Effector memory CD4-positive, alpha-beta T cell (primary cell): ENCODE results near the gene ASCL1.
A peak's percentile ranks its signal among the peaks of the same experiment; 100 is the strongest.

ENCODE experiments used
- DNase-seq, 3 donors: peaks; one replicate each; pipeline ENCODE4 v3.0.0-alpha.2; 2020
- H3K27ac ChIP-seq: 2 replicates; pipeline ENCODE4 v1.7.0; 2013; ENCODE audit warnings: mild to moderate bottlenecking, low read length, moderate library complexity; ENCODE audit not compliant: insufficient read depth, poor library complexity, severe bottlenecking
- H3K27me3 ChIP-seq: replicated peaks from 2 replicates; pipeline ENCODE4 v1.7.0; 2013; ENCODE audit warnings: mild to moderate bottlenecking, low read length; ENCODE audit not compliant: insufficient read depth, control insufficient read depth, poor library complexity, severe bottlenecking
- H3K36me3 ChIP-seq: 2 replicates; pipeline ENCODE4 v1.7.0; 2013; ENCODE audit warnings: mild to moderate bottlenecking, low read length, moderate library complexity; ENCODE audit not compliant: control insufficient read depth, insufficient read depth
- H3K4me1 ChIP-seq: 2 replicates; pipeline ENCODE4 v1.7.0; 2013; ENCODE audit warnings: low read length, mild to moderate bottlenecking; ENCODE audit not compliant: control insufficient read depth, insufficient read depth, poor library complexity, severe bottlenecking
- H3K4me3 ChIP-seq: 2 replicates; pipeline ENCODE4 v1.7.0; 2013; ENCODE audit warnings: low read length, low read depth, mild to moderate bottlenecking; ENCODE audit not compliant: insufficient read depth, poor library complexity, severe bottlenecking
- H3K9me3 ChIP-seq: 2 replicates; pipeline ENCODE4 v1.7.0; 2013; ENCODE audit warnings: mild to moderate bottlenecking, low read length, moderate library complexity; ENCODE audit not compliant: control insufficient read depth

ASCL1 gene

DNA sequence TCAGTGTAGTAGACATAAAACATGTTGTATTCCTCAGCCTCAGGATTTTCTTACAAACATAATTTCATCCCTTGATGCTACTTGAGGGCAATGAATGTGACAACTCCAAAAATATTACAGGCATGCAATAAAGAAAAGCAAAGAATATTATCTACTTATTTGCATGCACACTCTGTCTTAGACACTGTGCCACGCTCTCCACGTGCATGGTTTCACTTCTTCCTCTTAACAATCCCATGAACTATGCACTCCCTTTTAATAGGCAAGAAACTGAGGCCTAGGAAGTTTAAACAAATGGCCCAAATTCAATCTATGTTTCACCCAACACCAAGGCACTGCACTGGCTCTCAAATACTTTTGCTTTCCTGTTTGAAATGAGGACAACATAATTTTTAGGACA is 38.6 kb upstream of the ASCL1 start:
- no peak overlapping the region for H3K27ac ChIP-seq
- no peaks in the 10 kb centered on the region for H3K27me3 ChIP-seq
- no peak for DNase-seq
- no peak overlapping the region for H3K4me3 ChIP-seq
- H3K4me1 ChIP-seq: peaks cover 5% of the 10 kb centered on the region
- H3K9me3 ChIP-seq: no peaks in the 10 kb centered on the region
- no peaks in the 10 kb centered on the region for H3K36me3 ChIP-seq

DNA sequence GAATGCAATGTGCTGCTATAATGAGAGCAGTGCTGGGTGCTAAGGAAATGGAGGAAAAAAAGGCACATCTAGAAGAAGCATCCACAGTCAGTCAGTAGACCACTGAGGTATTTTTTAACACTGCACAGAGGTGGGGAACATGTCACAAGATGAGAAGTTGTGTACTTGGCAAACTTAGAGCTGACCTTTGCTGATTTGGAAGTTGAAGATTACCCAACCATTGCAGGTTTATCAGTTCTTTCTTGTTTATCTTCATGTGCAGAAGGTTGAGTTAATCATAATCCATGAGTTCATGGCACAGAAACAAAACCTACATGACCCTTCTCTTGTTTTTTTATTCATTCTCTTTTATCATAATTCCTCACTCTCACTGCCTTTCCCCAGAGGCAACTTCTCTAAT is 37.2 kb upstream of the ASCL1 start:
- no peaks in the 10 kb centered on the region for H3K9me3 ChIP-seq
- no peaks in the 10 kb centered on the region for H3K36me3 ChIP-seq
- no peak overlapping the region for H3K4me3 ChIP-seq
- no peaks in the 10 kb centered on the region for H3K27me3 ChIP-seq
- peaks cover 5% of the 10 kb centered on the region for H3K4me1 ChIP-seq
- no peak overlapping the region for H3K27ac ChIP-seq
- DNase-seq: no peak

DNA sequence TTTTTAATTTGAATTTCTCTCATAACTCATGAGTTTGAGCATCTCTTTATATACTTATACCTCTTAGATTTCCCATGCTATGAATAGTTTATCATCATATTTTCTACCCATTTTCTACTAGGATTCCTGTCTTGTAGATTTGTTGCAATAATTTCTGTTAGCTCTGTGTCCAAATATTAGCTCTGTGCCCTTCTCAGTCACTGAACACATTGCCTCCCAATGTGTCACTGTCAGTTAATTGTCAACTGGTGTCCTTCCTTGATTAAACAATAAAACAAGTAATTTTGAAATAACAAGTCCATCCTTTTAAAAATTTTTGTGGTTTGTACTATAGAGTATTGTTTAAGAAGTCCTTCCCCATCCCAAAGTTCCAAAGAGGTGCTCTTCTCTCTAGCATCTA is 36.2 kb upstream of the ASCL1 start:
- DNase-seq: no peak
- Histone ChIP-seq H3K4me1 (peaks cover 5% of the 10 kb centered on the region), H3K4me3 (no peak overlapping the region), H3K36me3 (no peaks in the 10 kb centered on the region), H3K27ac (no peak overlapping the region), H3K27me3 (no peaks in the 10 kb centered on the region), H3K9me3 (no peaks in the 10 kb centered on the region)

DNA sequence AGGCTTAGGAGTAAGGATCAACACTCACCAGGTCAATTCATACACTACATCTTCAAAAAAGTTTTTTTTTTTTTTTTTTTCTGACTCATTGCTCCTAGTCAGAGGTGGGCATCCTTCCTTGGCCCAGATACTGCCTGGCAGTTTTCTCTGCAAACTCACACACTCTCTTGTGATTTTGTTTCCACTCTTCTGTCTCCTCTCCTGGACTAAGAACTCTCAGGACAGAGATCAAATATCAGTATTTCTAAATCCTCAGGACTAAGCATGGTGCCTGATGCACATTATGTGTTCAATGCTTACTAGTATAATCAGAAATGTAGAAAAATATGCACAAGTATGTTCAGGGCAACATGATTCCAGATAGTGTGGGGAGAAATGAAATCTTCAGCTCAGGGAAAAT is 30.3 kb upstream of the ASCL1 start:
- H3K27ac ChIP-seq: no peak overlapping the region
- no peak overlapping the region for H3K4me3 ChIP-seq
- DNase-seq: no peak
- no peaks in the 10 kb centered on the region for H3K9me3 ChIP-seq
- no peaks in the 10 kb centered on the region for H3K4me1 ChIP-seq
- no peaks in the 10 kb centered on the region for H3K27me3 ChIP-seq
- H3K36me3 ChIP-seq: no peaks in the 10 kb centered on the region

DNA sequence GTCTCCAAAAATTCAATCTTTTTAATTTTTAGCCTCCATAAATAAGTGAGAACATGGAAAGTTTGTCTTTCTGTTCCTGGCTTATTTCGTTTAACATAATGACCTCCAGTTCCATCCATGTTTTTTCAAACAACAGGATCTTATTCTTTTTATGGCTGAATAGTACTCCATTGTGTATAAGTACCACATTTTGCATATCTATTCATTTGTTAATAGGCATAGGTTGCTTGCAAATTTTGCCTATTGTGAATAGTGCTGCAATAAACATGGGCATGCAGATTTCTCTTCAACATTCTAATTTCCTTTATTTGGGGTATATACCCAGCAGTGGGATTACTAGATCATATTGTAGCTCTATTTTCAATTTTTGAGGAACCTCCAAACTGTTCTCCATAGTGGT is 24.3 kb upstream of the ASCL1 start:
- no peaks in the 10 kb centered on the region for H3K27me3 ChIP-seq
- no peak for DNase-seq
- H3K27ac ChIP-seq: no peak overlapping the region
- no peaks in the 10 kb centered on the region for H3K36me3 ChIP-seq
- H3K4me1 ChIP-seq: no peaks in the 10 kb centered on the region
- H3K9me3 ChIP-seq: no peaks in the 10 kb centered on the region
- H3K4me3 ChIP-seq: no peak overlapping the region

DNA sequence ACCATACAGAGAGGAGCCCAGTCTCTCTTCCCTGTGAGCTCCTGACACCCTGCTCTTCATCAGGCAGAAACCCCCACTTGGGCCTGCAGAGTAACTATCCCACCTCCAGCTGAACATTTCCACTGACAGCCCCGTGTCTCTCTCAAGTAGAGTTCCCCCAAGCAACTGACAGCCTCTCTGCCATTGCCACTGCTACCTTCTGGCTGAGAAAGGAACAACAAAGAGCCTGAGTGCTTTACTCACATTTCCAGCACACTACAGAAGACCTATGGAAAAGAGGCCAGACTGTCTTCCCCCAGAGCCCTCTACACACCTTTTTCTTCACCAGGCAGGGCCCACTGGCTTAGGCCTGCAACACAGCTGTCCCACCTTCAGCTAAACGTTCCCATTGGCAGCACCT is 18.4 kb upstream of the ASCL1 start:
- Histone ChIP-seq H3K9me3 (no peaks in the 10 kb centered on the region), H3K36me3 (no peaks in the 10 kb centered on the region), H3K4me3 (no peak overlapping the region), H3K4me1 (no peaks in the 10 kb centered on the region), H3K27me3 (no peaks in the 10 kb centered on the region), H3K27ac (no peak overlapping the region)
- DNase-seq: no peak

DNA sequence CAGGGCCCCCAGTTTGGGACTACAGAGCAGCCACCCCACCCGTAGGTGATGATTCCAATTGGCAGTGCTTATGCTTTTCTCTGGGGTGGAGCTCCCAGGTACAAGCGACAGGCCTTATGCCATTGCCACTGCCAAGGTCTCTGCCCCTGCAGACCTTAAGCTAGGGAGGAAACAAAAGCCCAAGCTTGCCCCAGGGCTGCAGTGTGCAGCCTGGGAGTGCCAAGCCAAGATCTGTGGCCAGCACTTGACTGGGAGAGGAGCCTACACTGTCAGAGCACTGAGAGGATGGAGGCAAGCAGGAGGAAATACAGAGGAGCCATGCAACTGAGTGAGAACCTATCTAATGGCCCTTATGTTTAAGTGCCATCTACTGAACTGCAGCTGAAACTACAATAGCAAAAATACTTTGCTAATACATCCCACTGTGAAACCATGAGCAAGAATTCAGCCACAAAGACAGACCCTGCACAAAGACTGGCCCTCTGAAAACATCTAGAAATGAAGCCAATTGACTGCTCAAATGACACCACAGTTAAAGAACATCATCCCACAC is 17.7 kb upstream of the ASCL1 start:
- Histone ChIP-seq H3K27ac (no peak overlapping the region), H3K4me1 (no peaks in the 10 kb centered on the region), H3K27me3 (no peaks in the 10 kb centered on the region), H3K4me3 (no peak overlapping the region), H3K36me3 (no peaks in the 10 kb centered on the region), H3K9me3 (no peaks in the 10 kb centered on the region)
- no peak for DNase-seq

DNA sequence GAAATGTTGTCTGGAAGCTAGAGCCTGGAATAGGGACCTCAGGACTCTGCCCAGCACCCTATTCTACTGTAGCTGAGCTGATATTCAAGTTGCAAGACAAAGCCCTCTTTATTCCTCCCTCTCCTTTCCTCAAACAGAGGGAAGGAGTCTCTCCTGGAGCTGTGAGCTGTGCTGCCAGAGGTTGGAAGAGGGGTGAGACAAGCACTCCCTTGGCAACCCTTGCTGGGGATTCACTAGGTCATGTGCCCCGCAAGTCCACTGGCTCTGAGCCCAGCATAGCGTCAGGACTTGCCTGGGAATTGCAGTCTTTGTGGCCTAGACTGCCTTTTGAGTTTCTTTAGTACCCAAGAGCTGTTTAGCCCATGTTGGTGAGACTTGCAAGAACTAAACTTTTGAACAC is 11.4 kb upstream of the ASCL1 start:
- no peak overlapping the region for H3K4me3 ChIP-seq
- no peaks in the 10 kb centered on the region for H3K9me3 ChIP-seq
- no peak overlapping the region for H3K27ac ChIP-seq
- no peaks in the 10 kb centered on the region for H3K4me1 ChIP-seq
- H3K36me3 ChIP-seq: no peaks in the 10 kb centered on the region
- peaks cover 3% of the 10 kb centered on the region for H3K27me3 ChIP-seq
- no peak for DNase-seq

DNA sequence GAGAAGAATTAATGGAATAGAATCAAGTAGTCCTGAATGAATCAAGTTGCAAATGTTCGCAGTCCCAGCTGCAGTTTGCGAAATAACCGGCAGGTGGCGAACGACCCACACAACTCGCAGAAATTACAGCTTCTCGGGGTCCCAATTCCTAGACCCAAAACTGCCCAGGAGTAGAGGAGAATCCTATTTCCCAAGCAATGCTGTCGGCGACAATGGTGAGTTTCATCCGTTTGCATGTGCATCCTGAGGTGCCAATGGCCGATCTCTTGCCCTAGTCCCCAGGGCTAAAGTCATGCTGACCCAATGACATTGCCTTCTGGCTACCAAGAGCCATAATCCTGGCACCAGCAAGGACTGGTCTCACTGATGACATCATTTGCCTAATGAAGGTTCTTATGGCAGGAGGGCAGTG is 8.5 kb upstream of the ASCL1 start:
- no peaks in the 10 kb centered on the region for H3K36me3 ChIP-seq
- H3K4me1 ChIP-seq: no peaks in the 10 kb centered on the region
- DNase-seq: peak in 2 of 3 donors; percentile 13 to 23
- no peak overlapping the region for H3K4me3 ChIP-seq
- no peak overlapping the region for H3K27ac ChIP-seq
- H3K27me3 ChIP-seq: peaks cover 3% of the 10 kb centered on the region
- H3K9me3 ChIP-seq: no peaks in the 10 kb centered on the region

DNA sequence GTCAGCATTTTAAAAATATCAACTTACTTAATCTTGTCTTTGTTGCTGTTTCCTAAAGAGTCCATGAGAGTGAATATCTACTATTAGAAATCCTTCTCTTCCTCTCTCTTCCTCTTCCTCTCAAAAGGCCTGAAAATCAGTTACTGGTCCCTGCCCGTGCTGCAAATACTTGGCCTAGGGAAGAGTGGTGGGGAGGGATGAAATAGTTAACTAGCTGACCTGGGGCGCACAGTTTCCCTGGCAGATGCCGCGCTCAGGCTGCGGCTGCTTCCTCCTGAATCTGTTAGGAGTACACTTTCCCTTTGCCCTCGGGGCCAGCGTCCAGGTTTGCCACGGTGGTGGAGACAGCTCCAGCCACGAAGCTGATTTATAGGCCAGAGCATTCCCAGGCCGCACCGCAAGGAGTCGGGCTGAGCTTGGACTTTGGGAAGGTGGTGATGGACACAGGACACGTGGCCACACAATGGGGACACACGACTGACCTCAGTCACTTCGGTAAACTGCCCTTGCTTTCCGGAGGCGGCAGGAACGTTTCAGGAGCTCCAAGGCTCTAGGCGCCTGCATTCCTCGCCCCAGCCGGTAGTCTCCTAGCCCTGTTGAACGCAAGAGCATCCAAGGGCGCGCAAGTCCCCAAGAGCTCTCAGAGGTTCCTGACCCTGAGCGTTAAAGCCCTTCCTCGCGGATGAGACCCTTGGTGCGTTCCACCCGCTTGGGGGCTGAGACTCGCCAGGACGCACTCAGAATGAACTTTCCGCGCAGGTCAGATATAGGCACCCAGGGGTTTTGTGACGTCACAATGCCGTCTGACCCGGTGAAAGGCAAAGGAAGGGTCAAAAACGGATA is 7.1 kb upstream of the ASCL1 start:
- Histone ChIP-seq H3K4me1 (no peaks in the 10 kb centered on the region), H3K9me3 (no peaks in the 10 kb centered on the region), H3K36me3 (no peaks in the 10 kb centered on the region), H3K4me3 (no peak overlapping the region), H3K27me3 (peaks cover 5% of the 10 kb centered on the region), H3K27ac (no peak overlapping the region)
- DNase-seq: no peak
